ENCODE results near the gene GPR139.

GPR139 gene

GRCh38 chr16:19984135-19984534 lies 89.6 kb downstream of the GPR139 start:
- DNase-seq (ENCODE audit: low read depth in 4 of 4, low spot score in 1 of 4), result no peak

Data from stimulated activated CD4-positive, alpha-beta T cell treated with anti-CD3 and anti-CD28 coated beads, Interleukin-1b, Interleukin-23, amount 100 ng/mL, for 24 hours (primary cell).